NCI-H774 (cell line): ENCODE results near the gene CYP26B1.
A peak's percentile ranks its signal among the peaks of the same experiment; 100 is the strongest.

Experiments used
- DNase-seq: peaks from one replicate; lab custom pipeline; 2025; lab: John Stamatoyannopoulos, UW

The CYP26B1 gene

GRCh38 chr2:72155151-72155550, 7.5 kb upstream of the CYP26B1 start:
- no peak for DNase-seq

GRCh38 chr2:72154386-72154975, 6.8 kb upstream of the CYP26B1 start:
- DNase-seq, result no peak

GRCh38 chr2:72153924-72154323, 6.3 kb upstream of the CYP26B1 start:
- no peak for DNase-seq

- DNase-seq, result no peak
Observed at GRCh38 chr2:72153026-72153791, 5.5 kb upstream of the CYP26B1 start.

- DNase-seq, result no peak
Observed at GRCh38 chr2:72150861-72151356, 3.2 kb upstream of the CYP26B1 start.

- DNase-seq, result peak; percentile 66
Observed at GRCh38 chr2:72150157-72150860, 2.6 kb upstream of the CYP26B1 start.

- no peak for DNase-seq
Observed at GRCh38 chr2:72149556-72150156, 2.0 kb upstream of the CYP26B1 start.

GRCh38 chr2:72148837-72149555, 1.3 kb upstream of the CYP26B1 start:
- peak; percentile 36 for DNase-seq

- no peak for DNase-seq
Observed at GRCh38 chr2:72148003-72148836, 558 bp upstream of the CYP26B1 start.

- no peak for DNase-seq
Observed at GRCh38 chr2:72146347-72147302, 1.0 kb downstream of the CYP26B1 start.

- DNase-seq, result no peak
Observed at GRCh38 chr2:72145658-72146329, 1.9 kb downstream of the CYP26B1 start.

GRCh38 chr2:72145289-72145657, 2.4 kb downstream of the CYP26B1 start:
- DNase-seq, result no peak

- DNase-seq, result peak; percentile 59
Observed at GRCh38 chr2:72144632-72145288, 2.9 kb downstream of the CYP26B1 start.

GRCh38 chr2:72144274-72144631, 3.4 kb downstream of the CYP26B1 start:
- DNase-seq, result no peak

- DNase-seq, result no peak
Observed at GRCh38 chr2:72143441-72144273, 4.0 kb downstream of the CYP26B1 start.

- no peak for DNase-seq
Observed at GRCh38 chr2:72142570-72143440, 4.9 kb downstream of the CYP26B1 start.
